H9 (cell line): ENCODE results near the gene KRTCAP2. TPM values are rescaled to one million over a fixed set of nuclear protein-coding genes. Genes with fewer than 3 reads are reported as not detected.

Source experiments
- DNase-seq: peaks from one replicate; pipeline ENCODE4 v3.0.0-alpha.2; 2017
- H2AFZ ChIP-seq: one replicate; pipeline ENCODE4 v1.6.1; 2013; ENCODE audit warnings: mild to moderate bottlenecking, low read length, control low read depth, moderate library complexity
- H2AK5ac ChIP-seq: 2 replicates; pipeline ENCODE4 v1.6.1; 2013; ENCODE audit warnings: low read length, control low read depth, mixed read lengths; ENCODE audit not compliant: insufficient read length
- H2BK120ac ChIP-seq: one replicate; pipeline ENCODE4 v1.6.1; 2013; ENCODE audit warnings: low read depth, mild to moderate bottlenecking, low read length, control low read depth, inconsistent platforms; ENCODE audit not compliant: poor library complexity, severe bottlenecking
- H2BK12ac ChIP-seq: 2 replicates; pipeline ENCODE4 v1.6.1; 2013; ENCODE audit warnings: low read length, control low read depth, mixed read lengths, low read depth; ENCODE audit not compliant: insufficient read length
- H2BK15ac ChIP-seq: 2 replicates; pipeline ENCODE4 v1.6.1; 2013; ENCODE audit warnings: low read depth, low read length, control low read depth
- H2BK20ac ChIP-seq: one replicate; pipeline ENCODE4 v1.6.1; 2013; ENCODE audit warnings: low read depth, mild to moderate bottlenecking, low read length, control low read depth, inconsistent platforms; ENCODE audit not compliant: poor library complexity, severe bottlenecking
- H2BK5ac ChIP-seq: 2 replicates; pipeline ENCODE4 v1.6.1; 2013; ENCODE audit warnings: low read length, control low read depth, mixed read lengths; ENCODE audit not compliant: insufficient read length
- H3K14ac ChIP-seq: 2 replicates; pipeline ENCODE4 v1.6.1; 2013; ENCODE audit warnings: low read length, control low read depth; ENCODE audit not compliant: insufficient read depth
- H3K18ac ChIP-seq: 2 replicates; pipeline ENCODE4 v1.6.1; 2013; ENCODE audit warnings: low read depth, mild to moderate bottlenecking, mixed read lengths, low read length, control low read depth; ENCODE audit not compliant: insufficient read length
- H3K23ac ChIP-seq: 2 replicates; pipeline ENCODE4 v1.6.1; 2013; ENCODE audit warnings: low read length, control low read depth, mixed read lengths, low read depth; ENCODE audit not compliant: insufficient read length
- H3K23me2 ChIP-seq: 2 replicates; pipeline ENCODE4 v1.6.1; 2013; ENCODE audit warnings: low read depth, mild to moderate bottlenecking, mixed read lengths, low read length, control low read depth; ENCODE audit not compliant: insufficient read length, poor library complexity, severe bottlenecking
- H3K27ac ChIP-seq: 2 replicates; pipeline ENCODE4 v1.5.1; 2013; ENCODE audit warnings: low read length, control low read depth, mixed read lengths, low read depth; ENCODE audit not compliant: insufficient read length
- H3K27me3 ChIP-seq: 2 replicates; pipeline ENCODE4 v1.6.1; 2013; ENCODE audit warnings: low read length, control low read depth, inconsistent platforms; ENCODE audit not compliant: insufficient read depth
- H3K4ac ChIP-seq: 2 replicates; pipeline ENCODE4 v1.6.1; 2013; ENCODE audit warnings: low read depth, mild to moderate bottlenecking, control low read depth, inconsistent platforms, low read length, moderate library complexity
- H3K4me1 ChIP-seq: 2 replicates; pipeline ENCODE4 v1.6.1; 2013; ENCODE audit warnings: low read length, control low read depth, inconsistent platforms; ENCODE audit not compliant: insufficient read depth
- H3K4me2 ChIP-seq: 2 replicates; pipeline ENCODE4 v1.6.1; 2013; ENCODE audit warnings: low read length, control low read depth, mixed read lengths; ENCODE audit not compliant: insufficient read length, insufficient read depth
- H3K56ac ChIP-seq: 2 replicates; pipeline ENCODE4 v1.6.1; 2013; ENCODE audit warnings: low read depth, mild to moderate bottlenecking, mixed read lengths, low read length, control low read depth; ENCODE audit not compliant: insufficient read length
- H3K79me1 ChIP-seq: 2 replicates; pipeline ENCODE4 v1.6.1; 2013; ENCODE audit warnings: low read depth, mild to moderate bottlenecking, moderate library complexity, low read length, control low read depth, inconsistent platforms; ENCODE audit not compliant: insufficient read depth, poor library complexity, severe bottlenecking
- H3K79me2 ChIP-seq: 2 replicates; pipeline ENCODE4 v1.6.1; 2013; ENCODE audit warnings: low read length, control low read depth, inconsistent platforms; ENCODE audit not compliant: insufficient read depth
- H3K9ac ChIP-seq: 2 replicates; pipeline ENCODE4 v1.6.1; 2013; ENCODE audit warnings: low read length, control low read depth, mixed read lengths; ENCODE audit not compliant: insufficient read length; ENCODE audit errors: extremely low read depth
- H3K9me3 ChIP-seq: one replicate; pipeline ENCODE4 v1.6.1; 2013; ENCODE audit warnings: low read depth, low read length, inconsistent platforms; ENCODE audit not compliant: control insufficient read depth
- H3T11ph ChIP-seq: one replicate; pipeline ENCODE4 v1.6.1; 2013; ENCODE audit warnings: mild to moderate bottlenecking, low read length, control low read depth, inconsistent platforms
- H4K20me1 ChIP-seq: one replicate; pipeline ENCODE4 v1.6.1; 2013; ENCODE audit not compliant: control insufficient read depth, insufficient read length, insufficient read depth
- H4K5ac ChIP-seq: 2 replicates; pipeline ENCODE4 v1.6.1; 2013; ENCODE audit warnings: low read depth, mild to moderate bottlenecking, mixed read lengths, low read length, control low read depth; ENCODE audit not compliant: insufficient read length
- H4K8ac ChIP-seq: replicated peaks from 2 replicates; pipeline ENCODE4 v1.6.1; 2013; ENCODE audit warnings: low read length, control low read depth, mixed read lengths, low read depth; ENCODE audit not compliant: insufficient read length
- H4K91ac ChIP-seq: 2 replicates; pipeline ENCODE4 v1.6.1; 2013; ENCODE audit warnings: low read depth, mild to moderate bottlenecking, moderate library complexity, mixed read lengths, low read length, control low read depth; ENCODE audit not compliant: insufficient read length
- H3K27ac Mint-ChIP-seq, 3 experiments: 2 replicates in 2 of 3; 3 replicates in 1 of 3; pipeline ENCODE4 v1.8.0; 2020 to 2021; ENCODE audit warnings: mixed read lengths in 3 of 3, mild to moderate bottlenecking in 1 of 3, moderate library complexity in 1 of 3
- H3K27me3 Mint-ChIP-seq: 2 replicates; pipeline ENCODE4 v1.8.0; 2021; ENCODE audit warnings: low read depth, mild to moderate bottlenecking, moderate library complexity, mixed read lengths
- H3K36me3 Mint-ChIP-seq, 3 experiments: 2 replicates in 2 of 3; 3 replicates in 1 of 3; pipeline ENCODE4 v1.8.0; 2020 to 2021; ENCODE audit warnings: low read depth in 3 of 3, mixed read lengths in 3 of 3; ENCODE audit not compliant: insufficient read depth in 1 of 3
- H3K4me1 Mint-ChIP-seq, 2 experiments: 2 replicates each; pipeline ENCODE4 v1.8.0; 2020; ENCODE audit warnings: mixed read lengths in 2 of 2
- H3K4me3 Mint-ChIP-seq, 2 experiments: 2 replicates in 1 of 2; 3 replicates in 1 of 2; pipeline ENCODE4 v1.8.0; 2020 to 2021; ENCODE audit warnings: mild to moderate bottlenecking in 2 of 2, mixed read lengths in 2 of 2, moderate library complexity in 1 of 2
- H3K9me3 Mint-ChIP-seq, 2 experiments: 2 replicates in 1 of 2; 3 replicates in 1 of 2; pipeline ENCODE4 v1.8.0; 2020; ENCODE audit warnings: mild to moderate bottlenecking in 2 of 2, mixed read lengths in 2 of 2, moderate library complexity in 1 of 2
- WGBS: extraction: QIAGEN DNeasy Blood & Tissue Kit; methylation state at CpG from one replicate; pipeline ENCODE4 v1.1.7; 2013; ENCODE audit warnings: missing lambda C conversion rate, low lambda C conversion rate, mixed read lengths; ENCODE audit not compliant: insufficient read length; ENCODE audit errors: extremely low coverage; 5-methylcytosine and 5-hydroxymethylcytosine counted together
- total RNA-seq: library from RNA; stranded (reverse); gene quantifications from 2 replicates; pipeline ENCODE4 v1.2.1, GENCODE V29; 2021
- TF ChIP-seq, protein P1 (sequence below): fragments of 200-600 bp; sonication (generic); conservative IDR thresholded peaks from 3 replicates; pipeline ENCODE4 v1.8.0; 2021; ENCODE audit warnings: antibody characterized with exemption, mild to moderate bottlenecking

Gene KRTCAP2
- total RNA-seq, 1 experiment from 2014 or later = 149 TPM

DNA sequence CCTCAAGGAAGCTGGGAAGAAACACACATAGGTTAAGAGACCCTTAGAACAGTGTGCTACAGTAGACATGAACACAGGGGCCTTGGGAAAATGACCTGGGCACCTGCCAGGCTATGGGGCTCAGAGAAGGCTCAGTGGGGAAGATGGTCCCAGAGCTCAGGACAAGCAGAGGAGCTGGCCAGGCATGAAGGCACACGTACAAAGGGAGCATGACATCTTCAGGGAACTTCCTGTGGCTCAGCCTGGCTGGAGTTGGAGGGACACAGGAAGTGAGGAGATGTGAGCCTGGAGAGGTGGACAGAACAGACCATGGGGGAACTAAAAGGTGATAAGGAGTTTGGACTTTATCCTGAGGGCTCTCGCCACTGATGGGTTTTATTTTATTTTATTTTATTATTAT is 41.2 kb downstream of the KRTCAP2 start:
- H3T11ph ChIP-seq = no peak overlapping the region
- peaks cover 13% of the 10 kb centered on the region; the same call in 1 of the 2 replicates for H3K27me3 ChIP-seq
- Mint-ChIP-seq H3K36me3 (peaks cover 2 to 12% (median 6%) of the 10 kb centered on the region in 3 experiments; a peak in 6 of 7 replicates), H3K9me3 (no peaks in the 10 kb centered on the region; a peak in 1 of 5 replicates), H3K27me3 (peaks cover 52% of the 10 kb centered on the region), H3K4me1 (peaks cover 46 to 49% of the 10 kb centered on the region in 2 experiments), H3K4me3 (no peak overlapping the region), H3K27ac (no peak overlapping the region)
- H3K23ac ChIP-seq = no peak overlapping the region
- H2BK5ac ChIP-seq = no peak overlapping the region
- H2BK15ac ChIP-seq = no peak overlapping the region
- no peak overlapping the region for H3K14ac ChIP-seq
- no peak overlapping the region for H2AFZ ChIP-seq
- no peak overlapping the region for H3K56ac ChIP-seq
- H4K5ac ChIP-seq = no peak overlapping the region
- H3K23me2 ChIP-seq = peaks cover 34% of the 10 kb centered on the region
- H3K4me1 ChIP-seq = no peaks in the 10 kb centered on the region; the same call in 1 of the 2 replicates
- H2AK5ac ChIP-seq = no peak overlapping the region
- no peak overlapping the region for H2BK120ac ChIP-seq
- H3K79me2 ChIP-seq = no peaks in the 10 kb centered on the region
- no peak overlapping the region for H3K27ac ChIP-seq
- peaks cover under 1% of the 10 kb centered on the region for H4K20me1 ChIP-seq
- TF ChIP-seq, protein P1, sequence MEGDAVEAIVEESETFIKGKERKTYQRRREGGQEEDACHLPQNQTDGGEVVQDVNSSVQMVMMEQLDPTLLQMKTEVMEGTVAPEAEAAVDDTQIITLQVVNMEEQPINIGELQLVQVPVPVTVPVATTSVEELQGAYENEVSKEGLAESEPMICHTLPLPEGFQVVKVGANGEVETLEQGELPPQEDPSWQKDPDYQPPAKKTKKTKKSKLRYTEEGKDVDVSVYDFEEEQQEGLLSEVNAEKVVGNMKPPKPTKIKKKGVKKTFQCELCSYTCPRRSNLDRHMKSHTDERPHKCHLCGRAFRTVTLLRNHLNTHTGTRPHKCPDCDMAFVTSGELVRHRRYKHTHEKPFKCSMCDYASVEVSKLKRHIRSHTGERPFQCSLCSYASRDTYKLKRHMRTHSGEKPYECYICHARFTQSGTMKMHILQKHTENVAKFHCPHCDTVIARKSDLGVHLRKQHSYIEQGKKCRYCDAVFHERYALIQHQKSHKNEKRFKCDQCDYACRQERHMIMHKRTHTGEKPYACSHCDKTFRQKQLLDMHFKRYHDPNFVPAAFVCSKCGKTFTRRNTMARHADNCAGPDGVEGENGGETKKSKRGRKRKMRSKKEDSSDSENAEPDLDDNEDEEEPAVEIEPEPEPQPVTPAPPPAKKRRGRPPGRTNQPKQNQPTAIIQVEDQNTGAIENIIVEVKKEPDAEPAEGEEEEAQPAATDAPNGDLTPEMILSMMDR = no peak
- no CpG with 5 or more reads among the region's 2 CpGs for WGBS
- H3K79me1 ChIP-seq = no peaks in the 10 kb centered on the region
- H2BK20ac ChIP-seq = no peak overlapping the region
- no peak overlapping the region for H4K91ac ChIP-seq
- H3K9me3 ChIP-seq = no peaks in the 10 kb centered on the region
- no peak overlapping the region for H3K4ac ChIP-seq
- H3K4me2 ChIP-seq = no peak overlapping the region
- no peak overlapping the region for H4K8ac ChIP-seq
- no peak overlapping the region for H2BK12ac ChIP-seq
- DNase-seq = no peak
- no peak overlapping the region for H3K9ac ChIP-seq
- no peak overlapping the region for H3K18ac ChIP-seq
